Sigmoid colon (tissue), 4 donors: ENCODE results near the gene UPF2.
"Not testable (repeated sequence)": the region's sequence is repeated elsewhere in the genome, so short reads cannot be mapped to it uniquely, and the experiment has no call there.

ENCODE experiments used
- CTCF ChIP-seq, 4 experiments: fragments of 450-650 bp in 3 of 4; fragments of 200-600 bp in 1 of 4; IDR thresholded peaks; one replicate each; pipeline ENCODE4 v1.5.1; 2016 to 2019; ENCODE audit warnings: antibody characterized with exemption in 4 of 4, mild to moderate bottlenecking in 3 of 4, moderate library complexity in 2 of 4
- EP300 ChIP-seq, 4 donors: sonication (generic); formaldehyde crosslinking; IDR thresholded peaks; one replicate each; pipeline ENCODE4 v1.6.1; 2017; ENCODE audit warnings: antibody characterized with exemption in 4 of 4
- POLR2A ChIP-seq, 2 donors: fragments of 450-650 bp; IDR thresholded peaks; one replicate each; pipeline ENCODE4 v1.6.1; 2016; ENCODE audit warnings: antibody characterized with exemption in 2 of 2, mild to moderate bottlenecking in 2 of 2, moderate library complexity in 2 of 2

- TF ChIP-seq CTCF, POLR2A, EP300 (IDR thresholded peaks at IDR 0.05): not testable (repeated sequence)
Measured at GRCh38 chr10:12071441-12071840, 28.8 kb upstream of the UPF2 start.
